GM18858 (cell line): ENCODE results near the gene GPR89B.
A peak's percentile ranks its signal among the peaks of the same experiment; 100 is the strongest.
"Not testable (repeated sequence)": the region's sequence is repeated elsewhere in the genome, so short reads cannot be mapped to it uniquely, and the experiment has no call there.

Experiments
- ATAC-seq: cut with Tn5 transposase; IDR thresholded peaks from one replicate; pipeline ENCODE4 v1.9.1; 2021; ENCODE audit not compliant: unreplicated experiment

GPR89B gene

DNA sequence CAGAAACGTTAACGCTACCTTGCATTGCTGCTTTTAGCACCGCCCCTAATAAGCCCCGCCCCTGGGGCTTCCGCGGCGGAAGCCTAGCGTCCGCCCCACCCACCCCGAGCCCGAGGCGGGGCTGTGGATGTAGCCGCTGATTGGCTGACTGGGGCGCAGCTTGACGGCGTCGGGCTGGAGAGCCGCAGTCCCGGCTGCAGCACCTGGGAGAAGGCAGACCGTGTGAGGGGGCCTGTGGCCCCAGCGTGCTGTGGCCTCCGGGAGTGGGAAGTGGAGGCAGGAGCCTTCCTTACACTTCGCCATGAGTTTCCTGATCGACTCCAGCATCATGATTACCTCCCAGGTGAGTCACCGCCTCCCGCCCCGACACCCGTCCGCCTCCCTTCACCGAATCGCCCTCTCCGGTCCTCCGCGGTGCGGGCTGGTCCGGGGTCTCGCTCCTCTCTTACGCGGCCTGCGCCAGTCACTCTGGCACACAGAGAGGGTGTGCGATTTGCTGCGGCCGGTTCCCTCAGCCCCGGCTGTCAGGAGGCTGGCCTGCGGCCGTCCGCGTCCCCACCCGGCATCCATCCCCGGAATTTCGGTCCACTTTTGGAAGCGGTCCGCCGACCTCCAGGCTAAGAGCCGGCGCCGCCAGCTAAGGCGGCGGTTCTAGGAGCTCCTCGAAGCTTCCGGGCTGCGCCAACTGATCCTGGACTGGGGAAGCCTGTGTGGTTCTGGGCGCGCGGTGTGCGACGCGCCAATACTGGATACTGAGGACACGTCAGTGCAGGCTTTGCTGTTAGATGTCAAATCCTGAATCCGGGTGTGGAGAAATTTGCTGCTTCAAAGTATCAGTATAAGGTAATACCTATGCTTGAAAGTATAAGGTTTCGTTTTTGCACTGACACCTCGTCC lies at the start of gene GPR89B:
Gene GPR89B (plus strand): TSS at position 185 of the 897 bp plus-strand sequence. CDS start 117 bp downstream, at position 302.
- ATAC-seq = peak; percentile 92

DNA sequence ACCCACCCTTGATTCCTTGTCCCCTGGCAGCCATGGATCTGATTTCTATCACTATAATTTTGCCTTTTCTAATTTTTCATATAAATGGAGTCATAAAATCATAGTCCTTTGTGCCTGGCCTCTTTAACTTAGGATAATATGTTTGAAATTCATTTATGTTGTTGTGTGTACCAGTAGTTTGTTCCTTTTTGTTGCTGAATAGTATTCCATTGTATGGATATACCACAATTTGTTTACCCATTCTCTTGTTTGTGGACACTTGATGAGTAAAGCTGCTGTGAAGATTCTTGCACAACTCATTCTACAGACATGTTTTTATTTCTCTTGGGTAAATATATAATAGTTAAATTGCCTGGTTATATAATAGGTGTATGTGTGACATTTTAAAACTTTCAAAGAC lies 48.3 kb upstream of the GPR89B start:
- no peak for ATAC-seq

DNA sequence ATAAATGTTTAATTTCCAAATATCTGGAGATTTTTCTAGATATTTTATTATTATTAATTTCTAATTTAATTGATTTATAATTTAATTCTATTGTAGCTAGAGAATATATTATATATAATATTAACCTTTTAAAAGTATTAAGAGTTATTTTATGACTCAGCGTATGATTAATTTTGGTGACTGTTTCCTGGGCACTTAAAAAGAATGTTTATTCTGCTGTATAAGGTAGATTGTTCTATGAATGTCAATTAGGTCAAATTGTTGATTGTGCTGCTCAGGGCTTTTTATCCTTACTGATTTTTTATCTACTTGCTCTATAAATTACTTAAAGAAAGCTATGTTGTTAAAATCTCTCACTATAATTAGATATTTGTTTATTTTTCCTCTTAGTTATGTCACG lies 45.7 kb upstream of the GPR89B start:
- ATAC-seq = no peak

DNA sequence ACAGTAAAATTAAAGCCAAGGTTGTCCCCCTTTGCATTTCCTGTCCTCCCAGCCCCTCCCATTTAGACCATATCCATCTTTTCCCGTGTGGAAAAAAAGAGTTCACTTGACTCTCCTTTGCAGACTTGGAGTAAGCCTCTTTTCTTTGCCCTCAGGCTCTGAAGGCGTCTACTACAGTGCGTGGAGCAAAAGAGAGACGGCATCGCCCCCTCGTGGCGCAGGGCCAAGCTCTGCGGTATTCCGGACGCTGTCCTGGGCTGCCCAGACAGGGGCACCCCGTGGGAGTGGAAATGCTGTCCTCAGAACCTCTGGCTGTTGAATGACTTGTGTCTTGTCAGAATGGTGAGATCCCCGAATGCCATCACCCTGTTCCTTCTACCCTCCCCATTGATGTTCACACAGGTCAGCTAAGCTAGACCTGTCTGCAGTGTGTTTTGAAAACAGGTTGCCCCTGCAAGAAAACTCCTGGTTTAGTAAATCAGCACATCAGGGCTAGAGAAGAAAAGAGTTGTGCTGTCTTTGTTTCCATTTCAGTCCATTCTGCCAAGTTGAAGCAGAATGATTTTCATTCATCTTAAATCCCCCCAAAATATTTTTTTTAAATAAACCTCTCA lies 37.9 kb upstream of the GPR89B start:
- ATAC-seq = no peak

DNA sequence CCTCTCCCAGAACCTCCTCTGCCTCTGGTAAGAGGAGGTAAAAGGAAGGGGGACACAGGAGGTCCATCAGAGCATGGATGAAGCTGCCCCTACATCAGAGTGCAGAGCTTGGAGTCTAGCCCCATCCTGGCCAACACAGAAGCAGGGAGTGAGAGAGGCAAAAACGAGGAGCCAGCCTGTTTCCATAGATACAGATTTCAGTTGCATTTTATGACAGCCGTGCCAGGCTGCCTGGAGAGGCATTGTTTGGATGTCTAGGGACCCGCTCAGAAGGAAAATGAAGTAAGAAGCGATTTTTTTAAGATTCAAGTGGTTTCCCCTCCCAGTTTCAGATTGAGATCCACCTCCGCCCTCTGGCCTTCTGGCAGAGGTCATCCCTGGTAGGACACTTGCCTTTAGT lies 37.1 kb upstream of the GPR89B start:
- no peak for ATAC-seq

DNA sequence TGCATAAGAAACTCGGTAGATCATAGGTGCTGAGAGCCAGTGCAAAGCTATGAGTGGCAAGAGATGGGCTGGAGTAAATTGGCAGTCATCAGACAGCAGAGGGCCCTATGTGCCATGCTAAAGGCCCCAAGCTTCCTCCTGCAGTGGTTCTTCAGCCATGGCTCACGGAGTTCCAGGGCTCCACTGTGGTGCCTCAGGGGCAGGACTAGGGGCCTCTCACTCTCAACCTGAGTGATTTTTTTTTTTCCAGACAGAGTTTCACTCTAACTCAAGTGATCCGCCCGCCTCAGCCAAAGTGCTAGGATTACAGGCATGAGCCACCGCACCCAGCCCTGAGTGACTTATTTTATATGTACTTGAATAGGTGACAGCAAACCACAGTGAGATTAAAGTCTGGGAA lies 36.0 kb upstream of the GPR89B start:
- no peak for ATAC-seq

DNA sequence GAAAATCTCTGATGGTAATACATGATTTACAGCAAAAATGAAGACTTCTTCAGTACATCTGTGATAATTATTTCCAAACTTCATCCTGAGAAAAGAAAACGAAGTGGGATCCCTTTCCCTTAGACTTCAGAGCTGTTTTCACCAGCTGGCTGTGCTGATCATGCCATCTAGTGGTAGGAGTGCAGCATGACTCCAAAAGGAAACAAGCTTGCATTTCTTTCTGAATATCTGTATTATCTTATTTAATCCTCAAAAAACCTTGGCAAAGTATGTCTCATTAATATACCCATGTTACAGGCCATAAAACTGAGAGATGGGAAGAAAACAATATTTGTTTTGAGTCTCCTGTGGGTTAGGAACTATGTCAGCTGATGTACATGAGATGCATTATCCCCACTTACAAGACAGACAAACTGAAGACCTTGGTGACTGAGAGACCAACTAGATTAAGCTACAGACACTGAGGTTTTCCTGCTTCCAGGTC lies 35.4 kb upstream of the GPR89B start:
- no peak for ATAC-seq

DNA sequence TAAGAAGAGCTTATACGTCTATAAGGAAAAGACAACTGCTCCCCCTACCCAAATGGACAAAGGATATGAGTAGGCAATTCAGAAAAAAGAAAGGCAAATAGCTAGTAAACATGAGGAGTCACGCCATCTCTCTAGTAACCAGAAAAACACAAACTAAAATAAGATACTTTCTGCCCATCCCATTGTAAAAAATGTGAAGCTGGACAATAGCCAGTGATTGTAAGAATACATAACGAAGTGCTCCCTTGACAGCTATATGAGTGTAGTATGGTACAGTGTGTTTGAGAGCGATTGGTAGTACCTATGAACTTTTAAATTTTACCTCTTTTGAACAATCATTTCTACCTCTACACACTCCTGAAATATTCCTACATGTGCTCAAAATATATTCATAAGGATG lies 33.1 kb upstream of the GPR89B start:
- no peak for ATAC-seq

DNA sequence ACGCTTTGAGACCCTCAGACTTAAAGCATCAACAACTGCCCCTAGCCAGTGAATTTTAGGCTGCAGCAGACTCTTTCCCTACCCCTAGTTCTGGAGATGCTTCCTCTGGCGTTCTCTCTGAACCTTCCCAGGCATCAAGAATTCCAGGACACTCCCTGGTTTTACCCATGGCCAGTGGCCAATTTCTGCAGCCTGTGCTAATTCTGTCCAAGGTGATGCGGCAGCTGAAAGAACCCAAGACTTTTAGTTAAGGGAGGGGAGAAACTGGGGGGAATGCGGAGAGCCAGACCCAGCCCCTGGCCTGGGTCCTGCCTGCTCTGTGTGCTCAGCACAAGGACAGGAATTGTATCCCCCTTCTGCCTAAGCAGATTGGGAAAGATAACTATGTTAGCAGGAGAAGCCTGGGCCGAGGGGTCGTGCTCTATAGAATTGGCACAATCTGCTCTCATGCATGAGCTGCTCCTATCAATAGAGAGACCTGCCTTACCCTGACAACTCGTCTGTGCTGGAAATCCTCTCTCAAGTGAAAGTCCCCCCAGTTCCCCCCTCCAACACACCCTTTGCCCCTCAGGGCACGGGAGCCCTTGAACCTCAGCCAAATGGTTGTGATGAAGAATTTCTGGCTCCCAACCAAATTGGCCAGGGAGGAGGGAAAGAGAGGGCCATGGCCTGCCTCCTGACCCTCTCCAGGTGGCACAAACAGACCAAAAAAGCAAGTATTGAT lies 31.0 kb upstream of the GPR89B start:
- ATAC-seq = no peak

DNA sequence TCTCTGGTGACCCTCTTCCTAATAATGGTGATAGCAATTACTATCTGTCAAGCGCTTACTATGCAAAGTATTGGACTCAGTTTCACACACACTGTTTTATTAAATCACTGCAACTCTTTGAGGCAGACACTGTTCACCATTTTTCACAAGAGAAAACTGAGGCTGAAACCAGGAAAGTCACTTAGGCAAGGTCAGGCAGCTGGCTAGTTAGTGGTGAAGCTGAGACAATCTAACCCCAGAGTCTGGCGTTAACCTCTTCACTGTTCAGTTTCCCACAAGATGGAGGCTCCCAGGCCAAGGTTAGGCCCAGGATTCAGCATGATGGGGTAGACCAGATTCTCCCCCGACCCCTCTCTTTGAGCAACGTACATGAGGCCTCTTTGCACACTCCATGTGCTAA lies 30.4 kb upstream of the GPR89B start:
- ATAC-seq = no peak

DNA sequence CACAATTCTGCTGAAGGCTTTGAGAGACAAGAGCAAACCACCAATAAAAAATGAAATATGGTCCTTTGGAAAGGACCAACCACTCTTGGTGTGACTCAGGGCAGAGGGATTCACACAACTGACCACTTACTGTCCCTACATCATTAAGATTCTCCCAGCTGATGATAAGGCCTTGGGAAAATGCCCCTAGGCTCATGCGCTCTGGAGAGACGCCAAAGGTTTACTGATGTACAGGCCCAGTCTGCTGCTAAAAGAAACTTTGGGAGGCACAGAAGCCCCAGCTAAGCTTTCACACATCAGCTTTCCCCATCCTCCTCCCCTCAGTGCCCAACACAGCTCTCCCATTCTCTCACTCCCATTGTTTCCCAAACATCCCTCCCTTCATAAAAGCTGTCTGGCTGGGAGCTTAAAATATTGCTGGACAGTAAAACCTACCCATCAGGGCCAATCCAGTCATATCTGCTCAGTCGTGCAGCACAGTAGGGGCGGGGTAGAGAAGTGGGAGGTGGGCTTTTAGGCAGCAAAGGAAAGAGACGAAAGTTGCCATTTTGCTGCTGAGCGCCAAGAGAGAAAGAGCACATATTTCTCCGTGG lies 25.9 kb upstream of the GPR89B start, which contains the start of gene GJA8:
Gene GJA8 (plus strand): TSS at position 543 of the 593 bp plus-strand sequence. CDS start 5,161 bp downstream, outside the sequence.
- ATAC-seq = no peak

DNA sequence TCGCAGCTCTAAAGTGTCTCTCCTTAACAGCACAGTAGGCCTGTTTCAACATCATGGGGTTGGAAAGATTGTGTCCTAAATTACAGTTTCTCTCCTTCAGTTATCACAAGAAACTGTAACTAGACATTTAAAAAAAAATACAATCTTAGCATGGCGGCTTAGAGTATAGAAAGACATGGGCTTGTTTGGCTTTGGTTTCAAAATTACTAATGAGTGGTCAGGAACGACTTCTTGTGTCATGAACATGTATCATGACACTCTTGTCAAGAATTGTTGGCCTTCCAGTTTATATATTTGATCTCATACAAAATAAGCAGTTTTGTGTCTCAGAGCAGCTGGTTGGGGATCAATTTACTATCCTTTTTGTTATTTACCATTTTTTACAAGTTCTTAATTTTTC lies 23.5 kb upstream of the GPR89B start:
- ATAC-seq = no peak

DNA sequence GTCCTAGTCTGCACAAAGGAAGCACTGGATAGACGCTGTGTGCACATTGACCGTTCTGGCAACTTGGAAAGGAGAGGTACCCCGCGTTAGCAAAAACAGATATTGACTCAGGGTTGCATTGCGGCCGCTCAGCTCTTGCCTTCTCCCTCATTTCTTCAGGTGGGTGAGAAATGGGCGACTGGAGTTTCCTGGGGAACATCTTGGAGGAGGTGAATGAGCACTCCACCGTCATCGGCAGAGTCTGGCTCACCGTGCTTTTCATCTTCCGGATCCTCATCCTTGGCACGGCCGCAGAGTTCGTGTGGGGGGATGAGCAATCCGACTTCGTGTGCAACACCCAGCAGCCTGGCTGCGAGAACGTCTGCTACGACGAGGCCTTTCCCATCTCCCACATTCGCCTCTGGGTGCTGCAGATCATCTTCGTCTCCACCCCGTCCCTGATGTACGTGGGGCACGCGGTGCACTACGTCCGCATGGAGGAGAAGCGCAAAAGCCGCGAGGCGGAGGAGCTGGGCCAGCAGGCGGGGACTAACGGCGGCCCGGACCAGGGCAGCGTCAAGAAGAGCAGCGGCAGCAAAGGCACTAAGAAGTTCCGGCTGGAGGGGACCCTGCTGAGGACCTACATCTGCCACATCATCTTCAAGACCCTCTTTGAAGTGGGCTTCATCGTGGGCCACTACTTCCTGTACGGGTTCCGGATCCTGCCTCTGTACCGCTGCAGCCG lies 20.3 kb upstream of the GPR89B start:
- no peak for ATAC-seq

DNA sequence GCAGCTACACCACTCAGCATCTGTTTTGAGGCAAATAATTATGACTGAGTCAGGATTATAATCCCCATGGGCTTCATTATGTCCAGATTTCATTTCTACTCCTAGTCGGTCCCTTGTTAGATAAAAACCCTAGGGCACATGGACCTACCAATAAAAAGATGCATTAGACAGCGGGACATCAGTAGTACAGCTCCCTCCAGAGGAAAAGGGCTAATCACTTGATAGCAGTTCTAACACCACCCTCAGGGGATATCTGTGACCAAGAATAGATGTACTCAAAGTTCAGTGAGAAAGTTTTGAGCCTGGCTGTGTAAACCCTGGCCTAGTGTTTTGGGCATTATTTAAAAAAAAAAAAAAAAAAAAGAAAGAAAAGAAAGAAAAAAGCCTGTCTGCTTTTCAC lies 15.7 kb upstream of the GPR89B start:
- no peak for ATAC-seq

DNA sequence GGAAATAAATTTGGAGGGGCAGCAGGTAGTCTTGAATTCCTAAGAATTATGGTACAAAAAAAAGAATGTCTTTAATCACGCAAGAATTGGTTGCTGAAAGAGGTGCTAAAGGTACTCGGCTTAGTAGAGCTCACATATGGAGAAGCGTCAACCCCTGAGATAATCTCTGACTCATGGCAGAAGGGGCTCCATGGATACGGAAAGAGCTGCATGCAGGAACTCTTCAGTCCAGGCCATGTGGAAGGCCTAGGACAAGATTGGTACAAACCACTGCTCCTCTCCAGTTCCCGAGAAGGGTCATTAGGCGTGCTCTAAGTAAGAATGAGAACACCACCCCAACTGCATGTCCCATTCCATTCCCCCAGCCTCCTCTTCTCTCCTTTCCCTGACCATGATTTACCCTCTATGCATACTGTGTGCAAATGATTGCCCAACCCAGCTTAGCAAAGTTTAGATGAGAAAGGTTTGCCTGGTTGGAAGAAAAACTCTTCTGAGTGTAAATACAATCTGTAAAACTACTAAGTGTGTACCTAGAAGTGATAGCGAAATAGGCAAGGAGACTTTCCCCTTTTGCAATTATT lies 14.8 kb upstream of the GPR89B start:
- no peak for ATAC-seq

DNA sequence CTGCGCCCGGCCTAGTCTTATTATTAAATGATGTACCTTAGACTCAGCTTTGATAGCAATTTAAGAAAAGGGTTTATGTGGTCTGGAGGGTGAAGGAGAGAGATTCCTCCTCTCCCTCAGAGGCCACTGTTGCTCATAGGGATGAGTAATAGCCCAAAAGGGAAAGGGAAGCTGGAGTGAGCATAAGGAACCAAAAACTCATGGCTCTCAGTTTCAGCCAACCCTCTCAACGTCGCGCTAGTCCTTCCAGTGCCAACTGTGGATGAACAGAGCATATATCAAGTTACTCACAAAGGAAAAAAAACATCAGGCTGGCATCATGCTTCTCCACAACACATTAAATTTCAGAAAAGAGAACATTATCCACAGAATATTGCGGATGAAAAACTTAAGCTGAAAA lies 8.3 kb upstream of the GPR89B start:
- no peak for ATAC-seq

DNA sequence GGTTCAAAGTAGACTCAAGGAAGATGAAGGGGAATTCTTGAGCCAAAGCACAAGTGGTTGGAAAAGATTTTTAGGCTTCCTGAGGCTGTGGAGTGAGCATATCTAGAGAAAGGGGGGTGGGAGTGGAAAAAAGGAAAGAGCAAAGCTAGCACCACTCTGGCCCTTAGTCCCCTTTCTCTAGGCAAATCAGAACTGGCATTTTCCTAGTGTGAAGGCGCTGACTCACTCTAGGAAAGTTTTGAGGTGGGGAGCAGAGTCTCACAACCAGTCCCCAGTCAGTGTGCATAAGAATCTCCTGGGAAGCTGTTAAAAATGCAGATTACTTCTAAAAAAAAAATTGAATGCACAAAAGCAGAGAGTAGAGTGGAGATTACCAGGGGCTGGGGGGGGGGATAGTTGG lies 3.4 kb upstream of the GPR89B start:
- ATAC-seq = no peak

DNA sequence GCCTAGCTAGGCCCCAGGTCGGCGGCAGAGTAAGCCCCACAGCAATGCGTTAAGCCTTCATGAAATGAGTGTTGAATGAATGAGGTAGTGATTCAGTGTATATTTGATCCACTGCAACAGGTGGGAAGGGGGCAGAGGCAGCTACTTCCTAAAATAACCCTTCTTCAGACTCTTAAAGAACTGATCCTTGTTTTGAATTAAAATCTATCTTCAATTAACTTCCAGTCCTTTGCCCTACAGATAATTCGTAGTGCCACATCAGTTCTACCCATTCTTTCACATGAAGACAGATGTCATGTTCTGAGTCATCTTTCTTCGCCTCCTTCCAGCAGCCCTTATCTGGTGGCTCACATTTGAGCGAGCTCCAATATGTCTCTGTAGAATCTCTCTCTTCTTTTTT lies 1.0 kb upstream of the GPR89B start:
- not testable (repeated sequence) for ATAC-seq

DNA sequence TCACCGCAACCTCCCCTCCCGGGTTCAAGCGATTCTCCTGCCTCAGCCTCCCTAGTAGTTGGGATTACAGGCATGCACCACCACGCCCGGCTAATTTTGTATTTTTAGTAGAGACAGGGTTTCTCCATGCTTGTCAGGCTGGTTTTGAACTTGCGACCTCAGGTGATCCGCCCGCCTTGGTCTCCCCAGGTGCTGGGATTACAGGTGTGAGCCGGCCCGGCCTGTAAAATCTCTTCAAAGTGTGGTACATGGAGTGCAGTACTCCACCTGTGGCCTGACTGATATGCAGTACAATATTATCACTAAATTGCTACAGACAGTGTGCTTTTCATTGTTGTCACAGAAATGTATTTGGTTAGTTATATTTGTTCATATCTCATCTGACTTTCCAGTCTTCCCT lies 531 bp upstream of the GPR89B start:
- ATAC-seq = not testable (repeated sequence)

DNA sequence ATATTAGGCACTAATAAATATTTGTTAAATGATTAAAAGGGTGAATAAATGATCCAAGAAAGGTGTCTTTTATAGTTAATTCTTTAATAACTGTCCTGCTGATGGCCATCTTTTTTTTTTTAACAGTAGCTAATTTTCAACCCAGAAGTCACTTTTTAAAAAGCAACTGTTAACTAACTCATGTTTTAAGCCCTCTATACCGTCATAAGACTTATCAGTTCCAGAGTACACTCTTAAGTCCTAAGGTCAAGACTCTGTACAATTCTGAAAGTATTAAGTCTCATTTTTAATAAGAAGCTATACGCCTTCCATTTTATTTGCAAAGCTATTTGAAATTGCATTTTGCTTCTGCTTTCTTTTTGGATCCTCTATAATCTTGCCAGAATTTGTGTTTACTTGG lies 2.9 kb downstream of the GPR89B start:
- ATAC-seq = not testable (repeated sequence)
